Measurements from ENCODE around the gene ST8SIA6. TPM values are rescaled to one million over a fixed set of nuclear protein-coding genes. Genes with fewer than 3 reads are reported as not detected.
"Not testable (repeated sequence)": the region's sequence is repeated elsewhere in the genome, so short reads cannot be mapped to it uniquely, and the experiment has no call there.

Gene ST8SIA6
- total RNA-seq, 1 donor from 2014 or later: 5.1 TPM

DNA sequence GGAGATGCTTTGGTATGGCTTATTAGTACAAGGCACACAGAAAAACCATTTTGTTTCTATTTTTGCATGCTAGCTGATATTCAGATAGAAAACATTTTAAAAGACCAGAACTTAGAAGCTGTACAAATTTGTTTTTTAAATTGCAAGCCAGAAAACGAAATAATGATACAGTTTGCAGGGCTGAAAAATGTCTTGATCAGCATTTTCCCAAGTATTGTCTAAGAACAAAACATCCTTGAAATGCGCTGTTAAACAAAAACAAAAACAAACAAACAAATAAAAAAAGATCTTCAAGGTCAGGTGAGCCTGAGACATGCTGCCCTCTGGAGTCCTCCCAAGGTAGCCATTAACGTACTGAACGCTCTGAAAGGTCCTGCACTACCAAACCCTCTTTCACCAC, 128.0 kb downstream of the ST8SIA6 start:
- no peak overlapping the region for H3K4me3 ChIP-seq
- H3K79me2 ChIP-seq (ENCODE audit: low read depth): no peaks in the 10 kb centered on the region
- TF ChIP-seq EZH2 (IDR thresholded peaks at IDR 0.05) (no peak), EZH2phosphoT487 (IDR thresholded peaks at IDR 0.05) (no peak)
- TF ChIP-seq, protein P1, sequence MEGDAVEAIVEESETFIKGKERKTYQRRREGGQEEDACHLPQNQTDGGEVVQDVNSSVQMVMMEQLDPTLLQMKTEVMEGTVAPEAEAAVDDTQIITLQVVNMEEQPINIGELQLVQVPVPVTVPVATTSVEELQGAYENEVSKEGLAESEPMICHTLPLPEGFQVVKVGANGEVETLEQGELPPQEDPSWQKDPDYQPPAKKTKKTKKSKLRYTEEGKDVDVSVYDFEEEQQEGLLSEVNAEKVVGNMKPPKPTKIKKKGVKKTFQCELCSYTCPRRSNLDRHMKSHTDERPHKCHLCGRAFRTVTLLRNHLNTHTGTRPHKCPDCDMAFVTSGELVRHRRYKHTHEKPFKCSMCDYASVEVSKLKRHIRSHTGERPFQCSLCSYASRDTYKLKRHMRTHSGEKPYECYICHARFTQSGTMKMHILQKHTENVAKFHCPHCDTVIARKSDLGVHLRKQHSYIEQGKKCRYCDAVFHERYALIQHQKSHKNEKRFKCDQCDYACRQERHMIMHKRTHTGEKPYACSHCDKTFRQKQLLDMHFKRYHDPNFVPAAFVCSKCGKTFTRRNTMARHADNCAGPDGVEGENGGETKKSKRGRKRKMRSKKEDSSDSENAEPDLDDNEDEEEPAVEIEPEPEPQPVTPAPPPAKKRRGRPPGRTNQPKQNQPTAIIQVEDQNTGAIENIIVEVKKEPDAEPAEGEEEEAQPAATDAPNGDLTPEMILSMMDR (IDR thresholded peaks at IDR 0.05): no peak
- Mint-ChIP-seq H3K9me3 (no peaks in the 10 kb centered on the region), H3K4me1 (no peaks in the 10 kb centered on the region), H3K27me3 (ENCODE audit: insufficient read depth, low read depth) (no peaks in the 10 kb centered on the region), H3K4me3 (no peak overlapping the region), H3K27ac (no peak overlapping the region), H3K36me3 (no peaks in the 10 kb centered on the region)
- H3F3A ChIP-seq (ENCODE audit: low read depth): no peaks in the 10 kb centered on the region
- H3K4me1 ChIP-seq: no peaks in the 10 kb centered on the region
- no peaks in the 10 kb centered on the region for H4K20me1 ChIP-seq (ENCODE audit: low read depth)
- H3K4me2 ChIP-seq: no peak overlapping the region
- H3K27ac ChIP-seq: no peak overlapping the region
- no peaks in the 10 kb centered on the region for H3K36me3 ChIP-seq
- no peak for DNase-seq (ENCODE audit: low spot score)
- H3K27me3 ChIP-seq: no peaks in the 10 kb centered on the region
- no peaks in the 10 kb centered on the region for H3K9me3 ChIP-seq (ENCODE audit: low read depth)
- H2AFZ ChIP-seq (replicated peaks): no peak overlapping the region
- H3K9ac ChIP-seq: no peak overlapping the region

DNA sequence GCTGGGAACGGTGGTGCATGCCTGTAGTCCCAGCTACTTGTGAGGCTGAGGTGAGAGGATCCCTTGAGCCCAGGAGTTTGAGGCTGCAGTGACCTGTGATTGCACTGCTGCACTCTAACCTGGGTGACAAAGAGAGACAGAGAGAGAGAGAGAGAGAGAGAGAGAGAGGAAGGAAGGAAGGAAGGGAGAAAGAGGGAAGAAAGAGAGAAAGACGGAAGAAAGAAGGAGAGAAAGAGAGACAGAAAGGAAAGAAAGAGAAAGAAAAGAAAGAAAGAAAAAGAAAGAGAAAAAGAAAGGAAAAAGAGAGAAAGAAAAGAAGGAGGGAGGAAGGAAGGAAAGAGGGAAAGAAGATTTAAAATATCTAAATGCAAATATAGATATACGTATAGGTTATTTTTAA, 132.4 kb downstream of the ST8SIA6 start:
- not testable (repeated sequence) for H4K20me1 ChIP-seq (ENCODE audit: low read depth); H3K9ac ChIP-seq; H3K9me3 Mint-ChIP-seq; H3K27me3 ChIP-seq; H3K9me3 ChIP-seq (ENCODE audit: low read depth); H2AFZ ChIP-seq (replicated peaks); H3K27ac Mint-ChIP-seq; H3K4me3 ChIP-seq; H3K79me2 ChIP-seq (ENCODE audit: low read depth); H3F3A ChIP-seq (ENCODE audit: low read depth); H3K27me3 Mint-ChIP-seq (ENCODE audit: insufficient read depth, low read depth); H3K4me2 ChIP-seq; H3K4me1 ChIP-seq; H3K4me1 Mint-ChIP-seq; DNase-seq (ENCODE audit: low spot score); H3K36me3 Mint-ChIP-seq; H3K36me3 ChIP-seq; H3K27ac ChIP-seq; H3K4me3 Mint-ChIP-seq

DNA sequence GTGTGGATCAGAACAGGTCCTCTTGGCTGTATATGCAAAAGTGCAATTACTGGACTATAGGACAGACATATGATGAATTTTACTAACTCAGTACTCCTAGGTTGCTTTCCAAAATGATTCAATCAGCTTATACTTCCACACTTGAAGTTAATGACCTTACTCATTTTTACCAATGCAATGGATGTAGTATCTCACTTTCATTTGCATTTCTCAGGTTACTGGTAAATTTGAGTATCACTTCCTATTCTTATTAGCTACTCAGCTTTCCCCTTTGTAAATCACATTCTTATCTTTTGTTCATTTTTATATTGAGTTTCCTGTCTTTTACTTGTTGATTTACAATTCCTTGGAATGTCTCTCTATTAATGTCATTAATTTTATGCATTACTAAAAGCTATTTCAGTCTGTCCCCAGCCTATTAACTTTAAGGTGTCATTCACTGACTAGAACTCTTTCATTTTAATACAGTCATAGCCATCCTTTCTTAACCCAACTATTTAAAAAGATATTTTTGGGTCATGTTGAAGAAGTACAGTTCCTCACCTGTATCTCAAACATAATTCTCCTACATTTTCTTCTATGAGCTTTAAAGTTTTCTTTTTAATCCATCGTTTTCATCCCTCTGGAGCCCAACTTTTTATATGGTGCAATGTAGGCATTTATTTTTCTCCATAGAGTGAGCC, 137.8 kb downstream of the ST8SIA6 start:
- Mint-ChIP-seq H3K27ac (no peak overlapping the region), H3K4me1 (no peaks in the 10 kb centered on the region)

DNA sequence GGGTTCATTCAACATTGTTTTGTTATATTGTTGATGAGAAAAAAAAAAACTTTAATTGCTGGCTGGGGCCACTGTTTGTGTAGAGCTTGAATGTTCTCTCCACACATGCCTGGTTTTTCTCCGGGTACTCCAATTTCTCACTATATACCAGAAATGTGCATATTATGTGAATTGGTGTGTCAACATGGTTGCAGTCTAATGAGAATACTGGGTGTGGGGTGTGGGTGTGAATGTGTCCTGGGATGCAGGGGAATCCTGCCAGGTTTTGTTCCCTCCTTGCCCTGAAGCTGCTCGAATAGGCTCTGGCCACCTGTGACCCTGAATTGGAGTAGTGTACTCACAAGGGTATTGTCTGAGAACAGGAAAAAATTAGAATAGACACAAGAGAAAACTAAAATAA, 145.0 kb downstream of the ST8SIA6 start:
- no peak overlapping the region for H3K4me3 ChIP-seq
- H3K4me2 ChIP-seq: no peak overlapping the region
- H3K9me3 Mint-ChIP-seq: no peaks in the 10 kb centered on the region
- no peaks in the 10 kb centered on the region for H3K4me1 Mint-ChIP-seq
- no peaks in the 10 kb centered on the region for H3K36me3 ChIP-seq
- peaks cover 2% of the 10 kb centered on the region for H3K27me3 Mint-ChIP-seq (ENCODE audit: insufficient read depth, low read depth)
- no peak overlapping the region for H3K9ac ChIP-seq
- TF ChIP-seq EZH2 (IDR thresholded peaks at IDR 0.05) (no peak), EZH2phosphoT487 (IDR thresholded peaks at IDR 0.05) (no peak)
- TF ChIP-seq, protein P1 (IDR thresholded peaks at IDR 0.05): no peak
- no peaks in the 10 kb centered on the region for H3K9me3 ChIP-seq (ENCODE audit: low read depth)
- H4K20me1 ChIP-seq (ENCODE audit: low read depth): no peaks in the 10 kb centered on the region
- no peaks in the 10 kb centered on the region for H3K4me1 ChIP-seq
- H3F3A ChIP-seq (ENCODE audit: low read depth): no peaks in the 10 kb centered on the region
- H3K27me3 ChIP-seq: no peaks in the 10 kb centered on the region
- no peak overlapping the region for H3K27ac ChIP-seq
- no peak overlapping the region for H2AFZ ChIP-seq (replicated peaks)
- no peaks in the 10 kb centered on the region for H3K36me3 Mint-ChIP-seq
- no peak overlapping the region for H3K27ac Mint-ChIP-seq
- no peak for DNase-seq (ENCODE audit: low spot score)
- no peaks in the 10 kb centered on the region for H3K79me2 ChIP-seq (ENCODE audit: low read depth)
- H3K4me3 Mint-ChIP-seq: no peak overlapping the region

More for the DNA sequence above, 137.8 kb downstream of the ST8SIA6 start:
- H3K79me2 ChIP-seq (ENCODE audit: low read depth): no peaks in the 10 kb centered on the region
- H2AFZ ChIP-seq (replicated peaks): no peak overlapping the region
- TF ChIP-seq, protein P1 (IDR thresholded peaks at IDR 0.05): no peak
- TF ChIP-seq EZH2phosphoT487 (IDR thresholded peaks at IDR 0.05) (no peak), EZH2 (IDR thresholded peaks at IDR 0.05) (no peak)
- H3K36me3 ChIP-seq: no peaks in the 10 kb centered on the region
- no peak overlapping the region for H3K4me2 ChIP-seq
- H4K20me1 ChIP-seq (ENCODE audit: low read depth): no peaks in the 10 kb centered on the region
- no peak overlapping the region for H3K9ac ChIP-seq
- H3K27me3 ChIP-seq: no peaks in the 10 kb centered on the region
- H3K4me3 ChIP-seq: no peak overlapping the region
- Mint-ChIP-seq H3K36me3 (no peaks in the 10 kb centered on the region), H3K9me3 (no peaks in the 10 kb centered on the region), H3K27me3 (ENCODE audit: insufficient read depth, low read depth) (no peaks in the 10 kb centered on the region), H3K4me3 (no peak overlapping the region)
- H3K4me1 ChIP-seq: no peaks in the 10 kb centered on the region
- no peak for DNase-seq (ENCODE audit: low spot score)
- no peaks in the 10 kb centered on the region for H3F3A ChIP-seq (ENCODE audit: low read depth)
- H3K9me3 ChIP-seq (ENCODE audit: low read depth): no peaks in the 10 kb centered on the region
- no peak overlapping the region for H3K27ac ChIP-seq
